Common myeloid progenitor, CD34-positive (primary cell): Measurements from ENCODE around the gene CTBP2. TPM values are rescaled to one million over a fixed set of nuclear protein-coding genes. Genes with fewer than 3 reads are reported as not detected.

Experiments
- CTCF ChIA-PET: fragments of 350-600 bp; sonication (Branson Sonifier 250); formaldehyde crosslinking; loops from one replicate; lab custom pipeline; 2021; ENCODE audit warnings: antibody characterized with exemption; lab: Charles Lee
- POLR2A ChIA-PET: fragments of 350-600 bp; sonication (Branson Sonifier 250); formaldehyde crosslinking; loops from one replicate; lab custom pipeline; 2021; ENCODE audit warnings: antibody characterized with exemption; lab: Charles Lee
- DNase-seq, 3 donors: peaks; one replicate each; pipeline versions ENCODE4 v3.0.0 to v3.0.0-alpha.2; 2013
- H3K27ac ChIP-seq, 2 experiments: 1 replicate in 1 of 2; 2 replicates in 1 of 2; pipeline ENCODE4 v1.7.0; 2013; ENCODE audit warnings: inconsistent platforms in 2 of 2, low read length in 2 of 2, mild to moderate bottlenecking in 2 of 2, low read depth in 1 of 2, moderate library complexity in 1 of 2; ENCODE audit not compliant: severe bottlenecking in 2 of 2, insufficient read depth in 1 of 2, poor library complexity in 1 of 2
- H3K27me3 ChIP-seq, 5 experiments: replicated peaks in 2 of 5; 1 replicate in 3 of 5; 2 replicates in 2 of 5; pipeline versions ENCODE4 v1.6.1 to v1.7.0; 2013; ENCODE audit warnings: low read length in 4 of 5, mild to moderate bottlenecking in 2 of 5, moderate library complexity in 2 of 5, inconsistent platforms in 1 of 5; ENCODE audit not compliant: insufficient read depth in 5 of 5, control insufficient read depth in 4 of 5
- H3K36me3 ChIP-seq, 4 experiments: 1 replicate in 2 of 4; 2 replicates in 2 of 4; pipeline versions ENCODE4 v1.6.1 to v1.7.0; 2013; ENCODE audit warnings: low read length in 3 of 4, control low read depth in 1 of 4, mild to moderate bottlenecking in 1 of 4; ENCODE audit not compliant: control insufficient read depth in 4 of 4, insufficient read depth in 4 of 4
- H3K4me1 ChIP-seq, 4 experiments: 1 replicate in 3 of 4; 2 replicates in 1 of 4; pipeline versions ENCODE4 v1.6.1 to v1.7.1; 2013; ENCODE audit warnings: low read length in 3 of 4, mild to moderate bottlenecking in 3 of 4, control low read depth in 1 of 4, inconsistent platforms in 1 of 4, moderate library complexity in 1 of 4; ENCODE audit not compliant: control insufficient read depth in 4 of 4, insufficient read depth in 4 of 4; ENCODE audit errors: control extremely low read depth in 1 of 4
- H3K4me3 ChIP-seq, 7 experiments: 1 replicate in 4 of 7; 2 replicates in 3 of 7; pipeline versions ENCODE4 v1.5.1 to v1.7.0; 2013; ENCODE audit warnings: mild to moderate bottlenecking in 7 of 7, low read length in 6 of 7, moderate library complexity in 6 of 7, inconsistent platforms in 2 of 7, low read depth in 2 of 7, control low read depth in 1 of 7; ENCODE audit not compliant: insufficient read depth in 4 of 7, control insufficient read depth in 1 of 7; ENCODE audit errors: extremely low read depth in 1 of 7
- H3K9me3 ChIP-seq, 5 experiments: 1 replicate in 4 of 5; 2 replicates in 1 of 5; pipeline versions ENCODE4 v1.6.1 to v1.7.1; 2013; ENCODE audit warnings: low read length in 4 of 5, mild to moderate bottlenecking in 2 of 5, inconsistent platforms in 1 of 5, low read depth in 1 of 5, moderate library complexity in 1 of 5; ENCODE audit not compliant: control insufficient read depth in 4 of 5, insufficient read depth in 2 of 5; ENCODE audit errors: control extremely low read depth in 1 of 5
- WGBS: methylation state at CpG from one replicate; pipeline ENCODE4 v1.1.5; 2013; ENCODE audit not compliant: insufficient coverage; 5-methylcytosine and 5-hydroxymethylcytosine counted together
- polyA plus RNA-seq: library from polyadenylated mRNA; unstranded; fragments of 120-200 nt; gene quantifications from one replicate; pipeline ENCODE4 v1.2.1, GENCODE V29; 2013

CTBP2 gene
- 38.4 TPM for polyA plus RNA-seq

GRCh38 chr10:125159932-125160855 lies at the start of gene CTBP2:
Gene CTBP2 (minus strand): TSS chr10:125160563.
- DNase-seq, result peak; percentile 56 to 72 (median 69)
- H3K4me1 ChIP-seq, result peaks cover 17 to 45% (median 39%) of the 10 kb centered on the region in 4 experiments
- H3K9me3 ChIP-seq, result no peaks in the 10 kb centered on the region
- ChIA-PET CTCF (no interaction called here), POLR2A (interaction anchor here (0.6 to 0.9 kb wide), 5 partner anchors 13 to 1053 kb away, joined by 3 to 4 read pairs (median 3); no protein-coding TSS in a partner anchor)
- under 1% methylated on average over 49 of the region's 103 CpGs for WGBS
- peak within 1 kb of the TSS; percentile 66 to 82 for H3K27ac ChIP-seq
- H3K36me3 ChIP-seq, result no peaks in the 10 kb centered on the region
- H3K4me3 ChIP-seq, result peak within 1 kb of the TSS; percentile 70 to 89 (median 80)
- H3K27me3 ChIP-seq, result no peaks in the 10 kb centered on the region

- Histone ChIP-seq H3K4me1 (no peaks in the 10 kb centered on the region), H3K27me3 (peaks cover 0 to 3% (median 0%) of the 10 kb centered on the region in 5 experiments), H3K27ac (no peak overlapping the region), H3K4me3 (no peak overlapping the region), H3K9me3 (no peaks in the 10 kb centered on the region), H3K36me3 (no peaks in the 10 kb centered on the region)
- ChIA-PET POLR2A (no interaction called here), CTCF (no interaction called here)
- 75% methylated on average over 8 of the region's 10 CpGs for WGBS
- no peak for DNase-seq
These were observed 49.4 kb upstream of the CTBP2 start for GRCh38 chr10:125209591-125210355.

GRCh38 chr10:125208854-125209565 lies 48.6 kb upstream of the CTBP2 start:
- ChIA-PET CTCF (no interaction called here), POLR2A (no interaction called here)
- Histone ChIP-seq H3K4me1 (no peaks in the 10 kb centered on the region), H3K36me3 (no peaks in the 10 kb centered on the region), H3K27ac (no peak overlapping the region), H3K27me3 (peaks cover 0 to 3% (median 0%) of the 10 kb centered on the region in 5 experiments), H3K9me3 (no peaks in the 10 kb centered on the region), H3K4me3 (no peak overlapping the region)
- DNase-seq, result no peak
- WGBS, result 93% methylated on average over 19 of the region's 23 CpGs

- no peaks in the 10 kb centered on the region for H3K9me3 ChIP-seq
- H3K4me1 ChIP-seq, result no peaks in the 10 kb centered on the region
- no peak overlapping the region for H3K4me3 ChIP-seq
- CTCF ChIA-PET, result no interaction called here
- POLR2A ChIA-PET, result no interaction called here
- H3K27me3 ChIP-seq, result peaks cover 0 to 3% (median 0%) of the 10 kb centered on the region in 5 experiments
- no peaks in the 10 kb centered on the region for H3K36me3 ChIP-seq
- H3K27ac ChIP-seq, result no peak overlapping the region
- DNase-seq, result no peak
- 100% methylated on average over 3 of the region's 5 CpGs for WGBS
These were observed 46.3 kb upstream of the CTBP2 start for GRCh38 chr10:125206623-125207022.

GRCh38 chr10:125205431-125205830 lies 45.1 kb upstream of the CTBP2 start:
- Histone ChIP-seq H3K27ac (no peak overlapping the region), H3K9me3 (no peaks in the 10 kb centered on the region), H3K27me3 (peaks cover 0 to 3% (median 0%) of the 10 kb centered on the region in 5 experiments), H3K4me3 (no peak overlapping the region), H3K36me3 (no peaks in the 10 kb centered on the region), H3K4me1 (peaks cover 0 to 5% (median 1%) of the 10 kb centered on the region in 4 experiments)
- WGBS, result 100% methylated on average over 2 of the region's 2 CpGs
- no peak for DNase-seq
- ChIA-PET POLR2A (no interaction called here), CTCF (no interaction called here)

GRCh38 chr10:125204400-125204799 lies 44.0 kb upstream of the CTBP2 start:
- POLR2A ChIA-PET, result no interaction called here
- 100% methylated on average over 2 of the region's 5 CpGs for WGBS
- CTCF ChIA-PET, result interaction anchor here (1.2 kb wide), 1 partner anchor 157 kb away, joined by 3 read pairs; no protein-coding TSS in a partner anchor

More at GRCh38 chr10:125204400-125204799, 44.0 kb upstream of the CTBP2 start:
- H3K27me3 ChIP-seq, result peaks cover 0 to 3% (median 0%) of the 10 kb centered on the region in 5 experiments
- DNase-seq, result no peak
- peaks cover 0 to 5% (median 0%) of the 10 kb centered on the region in 5 experiments for H3K9me3 ChIP-seq
- no peak overlapping the region for H3K27ac ChIP-seq
- H3K4me3 ChIP-seq, result no peak overlapping the region
- H3K4me1 ChIP-seq, result peaks cover 0 to 5% (median 1%) of the 10 kb centered on the region in 4 experiments
- no peaks in the 10 kb centered on the region for H3K36me3 ChIP-seq
